Hepatic stellate cell (primary cell): ENCODE measurements around the gene APOA1.
A peak's percentile ranks its signal among the peaks of the same experiment; 100 is the strongest.

Experiments
- DNase-seq: peaks from one replicate; pipeline ENCODE4 v3.0.0; 2011; ENCODE audit warnings: low spot score

APOA1 gene

GRCh38 chr11:116788534-116788933, 48.9 kb downstream of the APOA1 start:
- DNase-seq = no peak

GRCh38 chr11:116787786-116788486, 49.5 kb downstream of the APOA1 start, which contains the start of gene ZPR1:
TSS of gene ZPR1 (minus strand) at chr11:116788023. CDS start at chr11:116787990, 33 bp downstream.
- DNase-seq = peak; percentile 93

GRCh38 chr11:116787436-116787785, 50.0 kb downstream of the APOA1 start:
- peak; percentile 11 for DNase-seq

- DNase-seq = no peak
Observed at GRCh38 chr11:116786966-116787365, 50.5 kb downstream of the APOA1 start.

GRCh38 chr11:116786326-116786725, 51.1 kb downstream of the APOA1 start:
- DNase-seq = no peak
